Measurements from ENCODE around the gene NET1.
"Not testable (repeated sequence)": the region's sequence is repeated elsewhere in the genome, so short reads cannot be mapped to it uniquely, and the experiment has no call there.

Gene NET1

DNA sequence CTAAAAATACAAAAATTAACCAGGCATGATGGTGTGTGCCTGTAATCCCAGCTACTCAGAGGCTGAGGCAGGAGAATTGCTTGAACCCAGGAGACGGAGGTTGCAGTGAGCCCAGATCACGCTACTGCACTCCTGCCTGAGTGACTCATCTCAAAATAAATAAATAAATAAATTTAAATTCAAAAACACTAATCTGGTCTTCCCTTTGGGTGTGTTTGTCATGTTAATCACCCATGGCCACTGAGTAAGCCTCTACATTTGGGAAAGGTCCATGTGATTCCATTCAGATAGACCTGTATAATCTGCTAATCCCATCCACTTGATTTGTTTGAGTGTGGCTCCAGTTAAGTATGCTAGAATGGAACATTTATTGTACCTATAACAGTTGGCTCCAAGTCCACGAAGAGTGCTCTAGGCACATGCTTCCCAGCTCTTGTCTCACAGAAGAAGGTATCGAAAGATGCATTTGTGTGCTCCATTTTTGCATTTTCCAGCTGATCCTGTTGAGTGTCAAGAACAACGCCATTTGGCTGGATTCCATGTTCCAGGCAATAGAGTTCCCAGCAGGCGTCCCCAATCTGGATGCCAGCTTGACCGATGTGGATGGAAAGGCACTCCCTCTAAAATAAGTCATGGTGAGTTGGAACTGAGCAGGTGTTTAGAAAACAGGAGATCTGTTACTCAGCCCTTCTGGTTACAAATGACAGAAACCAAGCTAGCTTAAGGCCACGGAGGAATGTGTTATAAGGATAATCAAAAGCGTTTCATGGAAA, 11.7 kb upstream of the NET1 start:
- DNase-seq: no peak

DNA sequence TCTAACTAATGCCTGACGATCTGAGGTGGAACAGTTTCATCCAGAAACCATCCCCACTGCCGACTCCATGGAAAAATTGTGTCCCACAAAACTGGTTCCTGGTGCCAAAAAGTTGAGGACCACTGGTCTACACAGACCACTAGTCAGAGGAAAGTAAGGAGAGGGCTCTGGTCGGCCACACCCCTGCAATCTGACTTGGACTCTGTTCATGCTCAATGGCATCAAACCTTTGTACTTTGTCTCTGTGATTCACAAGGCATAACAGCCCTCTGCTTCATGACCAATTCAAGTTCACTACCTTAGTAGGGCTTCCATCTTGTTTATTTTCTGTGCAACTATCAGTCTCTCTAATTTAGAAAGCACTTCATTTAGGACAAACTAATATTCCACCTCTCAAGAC, 9.6 kb upstream of the NET1 start:
- DNase-seq: no peak

DNA sequence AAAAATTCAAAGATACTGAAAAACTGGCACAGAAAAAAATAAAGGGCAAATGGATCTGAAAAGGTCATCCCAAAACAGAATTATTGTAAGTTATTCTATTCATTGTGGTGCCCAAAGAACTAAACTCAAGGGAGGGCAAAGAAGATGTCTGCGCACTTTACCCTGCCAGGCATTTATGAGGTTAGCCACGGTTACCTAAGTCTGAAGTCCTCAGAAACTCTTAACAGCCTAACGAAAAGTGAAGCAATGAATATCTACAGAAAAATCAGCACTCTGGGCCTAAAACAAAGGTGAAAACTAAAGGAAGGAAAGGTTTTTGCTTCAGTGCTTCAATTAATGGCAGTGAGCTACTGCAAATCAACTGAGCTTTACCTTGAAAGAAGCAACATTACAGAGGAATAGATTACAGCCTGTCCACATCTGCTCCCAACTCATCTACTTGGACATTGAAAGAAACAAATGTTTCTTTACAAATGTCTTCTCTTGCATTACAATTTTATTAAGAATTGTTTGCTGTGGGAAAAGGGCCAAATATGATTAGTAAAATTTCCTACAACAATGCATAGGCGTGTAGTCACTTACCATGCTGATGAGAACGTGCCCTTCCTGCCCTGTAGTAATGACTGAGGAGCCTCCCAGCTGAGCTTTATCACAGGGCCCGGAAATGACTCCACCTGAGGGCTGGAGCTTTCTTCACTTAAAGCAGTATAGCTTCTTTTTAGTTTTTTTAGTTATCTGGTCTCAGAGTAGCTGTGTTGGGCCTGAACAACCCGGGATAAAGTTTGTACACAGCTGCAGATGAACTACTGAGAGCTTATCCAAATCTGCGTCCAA, 7.9 kb upstream of the NET1 start, which contains the start of gene TUBAL3:
TSS of gene TUBAL3 (minus strand) at position 621 of the 834 bp plus-strand sequence. CDS start at position 585, 36 bp downstream.
- no peak for DNase-seq

DNA sequence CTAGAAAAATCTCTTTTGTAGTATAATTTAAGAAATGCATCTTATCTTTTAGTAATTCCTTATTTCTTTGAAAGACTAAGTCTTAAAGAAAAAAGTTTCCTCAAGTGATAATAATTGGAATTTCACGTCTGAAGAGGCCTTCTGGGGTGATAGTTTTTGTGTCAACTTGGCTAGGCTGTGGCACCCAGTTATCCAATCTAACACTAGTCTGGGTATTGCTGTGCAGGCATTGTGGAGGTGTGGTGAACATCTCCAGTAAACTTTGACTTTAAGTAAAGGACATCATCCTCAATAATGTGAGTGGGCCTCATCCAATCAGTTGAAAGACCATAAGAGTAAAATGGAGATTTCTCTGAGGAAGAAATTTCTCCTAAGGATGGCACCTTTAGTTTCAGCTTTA, 5.4 kb upstream of the NET1 start:
- DNase-seq: no peak

DNA sequence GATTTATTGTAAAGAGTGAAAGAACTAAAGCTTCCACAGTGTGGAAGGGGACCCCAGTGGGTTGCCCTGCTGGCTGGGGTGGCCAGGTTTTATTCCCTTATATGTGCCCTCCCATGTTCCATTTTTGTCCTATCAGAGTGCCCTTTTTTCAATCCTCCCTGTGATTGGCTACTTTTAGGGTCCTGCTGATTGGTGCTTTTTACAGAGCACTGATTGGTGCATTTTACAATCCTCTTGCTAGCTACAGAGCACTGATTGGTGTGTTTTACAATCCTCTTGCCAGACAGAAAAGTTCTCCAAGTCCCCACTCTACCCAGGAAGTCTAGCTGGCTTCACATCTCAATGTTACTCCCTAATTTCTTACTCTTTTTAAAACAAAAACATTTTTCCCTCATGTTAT, 1.6 kb upstream of the NET1 start:
- not testable (repeated sequence) for DNase-seq

DNA sequence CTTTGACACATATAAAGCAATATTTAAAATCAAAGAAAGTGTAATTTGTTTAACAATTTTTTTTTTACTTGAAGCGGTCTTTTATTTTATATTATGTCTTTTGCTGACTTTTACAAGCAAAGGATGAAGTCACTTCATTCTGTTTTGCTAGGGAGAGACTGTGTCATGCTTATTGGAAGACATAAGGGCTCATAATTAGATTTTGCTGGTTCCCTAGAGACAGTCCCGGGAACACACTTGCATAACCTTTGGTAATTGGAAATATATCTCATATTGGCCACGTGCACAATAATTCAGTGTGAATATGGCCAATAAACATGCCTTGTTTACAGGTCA, 448 bp upstream of the NET1 start:
- no peak for DNase-seq

DNA sequence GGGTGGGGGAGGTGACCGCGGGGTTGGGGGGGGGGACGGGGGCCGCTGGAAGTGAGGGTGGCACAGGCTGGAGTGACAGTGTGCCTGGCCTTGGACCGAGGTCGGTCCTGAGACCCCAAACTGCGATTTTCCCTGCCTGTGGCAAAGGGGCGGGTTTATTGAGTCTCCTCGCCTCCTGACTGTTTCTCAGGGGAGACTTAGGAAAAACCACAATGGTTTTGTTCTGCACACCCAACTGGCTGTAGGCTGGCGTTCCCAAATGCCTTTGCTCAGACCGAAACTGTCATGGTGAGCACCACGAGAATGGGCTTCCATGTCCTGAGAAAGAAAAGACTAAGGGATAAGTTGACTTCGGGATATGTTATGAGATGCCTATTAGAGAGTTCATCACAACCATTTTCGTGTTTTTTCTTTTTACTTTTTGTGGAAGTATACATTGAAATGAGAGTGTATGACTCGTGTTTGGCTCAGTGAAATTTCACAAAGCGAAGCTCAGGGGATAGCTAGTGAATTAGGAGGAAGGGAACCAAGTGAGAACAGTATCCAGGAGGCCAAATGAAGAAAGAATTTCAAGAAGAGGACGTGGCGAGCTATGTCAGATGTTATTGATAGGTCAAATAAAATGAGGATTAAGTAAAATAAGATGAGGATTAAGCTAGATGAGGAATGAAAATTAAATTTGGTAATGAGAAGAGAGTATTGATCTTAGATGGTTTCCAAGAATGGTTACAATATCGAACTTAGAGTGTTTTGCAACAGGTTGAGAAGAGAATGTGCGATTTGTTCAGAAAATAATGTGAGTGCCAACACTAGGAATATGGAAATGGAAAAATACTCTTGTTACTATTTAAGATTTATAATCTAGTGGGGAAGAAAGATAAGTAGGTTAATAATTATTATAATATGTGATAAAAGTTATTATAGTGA, 918 bp downstream of the NET1 start:
- DNase-seq: no peak

DNA sequence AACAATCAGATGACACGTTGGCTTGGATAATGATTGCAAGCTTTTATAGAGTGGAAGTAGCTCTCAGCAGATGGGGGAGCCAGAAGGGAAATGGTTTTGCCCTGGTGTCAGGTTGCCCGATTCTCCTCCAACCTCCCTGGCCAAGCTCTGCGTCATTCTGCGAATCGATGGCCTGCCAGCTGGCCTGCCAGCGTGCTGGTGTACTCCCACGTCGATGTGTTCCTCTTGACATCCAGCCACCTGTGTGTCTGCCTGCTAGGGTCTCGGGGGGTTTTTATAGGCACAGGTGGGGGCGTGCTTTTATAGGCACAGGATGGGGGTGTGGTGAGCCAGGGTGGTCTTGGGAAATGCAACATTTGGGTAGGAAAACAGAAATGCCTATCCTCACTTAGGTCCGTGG, 4.6 kb downstream of the NET1 start:
- DNase-seq: no peak

DNA sequence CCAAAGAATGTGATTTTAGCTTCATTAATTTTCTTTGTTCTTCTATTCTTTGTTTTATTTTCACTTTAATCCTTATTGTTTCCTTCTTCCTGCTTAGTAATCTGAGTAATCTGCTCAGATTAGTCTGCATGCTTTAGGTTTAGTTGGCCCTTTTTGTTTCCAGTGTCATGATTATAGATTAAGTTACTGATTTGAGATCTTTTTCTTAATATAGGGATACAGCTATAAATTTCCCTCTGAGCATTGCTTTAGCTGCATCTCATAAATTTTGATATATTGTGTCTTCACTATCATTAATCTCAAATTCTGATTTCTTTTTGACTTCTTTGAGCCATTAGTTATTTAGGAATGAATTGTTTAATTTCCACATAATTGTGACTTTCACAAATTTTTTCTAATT, 6.2 kb downstream of the NET1 start:
- no peak for DNase-seq

DNA sequence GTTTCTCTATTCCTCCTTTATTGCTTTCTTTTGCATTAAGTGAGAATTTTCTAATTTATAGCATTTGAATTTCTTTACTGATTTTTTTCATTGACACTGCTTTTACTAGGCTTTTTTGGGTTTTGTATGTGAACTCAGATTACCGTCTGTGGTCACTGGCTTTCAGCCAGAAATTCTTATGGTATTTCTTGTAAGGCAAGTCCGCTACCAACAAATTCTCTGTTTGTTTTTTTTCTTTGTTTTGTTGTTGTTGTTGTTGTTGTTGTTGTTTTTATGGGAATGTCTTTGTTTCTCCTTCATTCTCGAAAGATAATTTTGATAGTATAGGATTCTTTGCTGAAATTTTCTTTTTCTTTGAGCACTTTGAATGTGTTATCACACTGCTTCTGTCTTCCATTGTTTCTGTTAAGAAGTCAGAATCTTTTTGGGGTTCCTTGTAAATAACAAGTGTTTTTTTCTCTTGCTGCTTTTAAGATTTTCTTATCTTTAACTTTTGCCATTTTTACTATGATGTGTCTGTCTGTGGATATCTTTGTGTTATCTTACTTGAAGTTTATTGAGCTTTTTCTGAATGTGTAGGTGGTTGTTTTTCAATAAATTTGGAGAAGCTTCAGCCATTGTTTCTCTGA, 7.2 kb downstream of the NET1 start:
- no peak for DNase-seq

DNA sequence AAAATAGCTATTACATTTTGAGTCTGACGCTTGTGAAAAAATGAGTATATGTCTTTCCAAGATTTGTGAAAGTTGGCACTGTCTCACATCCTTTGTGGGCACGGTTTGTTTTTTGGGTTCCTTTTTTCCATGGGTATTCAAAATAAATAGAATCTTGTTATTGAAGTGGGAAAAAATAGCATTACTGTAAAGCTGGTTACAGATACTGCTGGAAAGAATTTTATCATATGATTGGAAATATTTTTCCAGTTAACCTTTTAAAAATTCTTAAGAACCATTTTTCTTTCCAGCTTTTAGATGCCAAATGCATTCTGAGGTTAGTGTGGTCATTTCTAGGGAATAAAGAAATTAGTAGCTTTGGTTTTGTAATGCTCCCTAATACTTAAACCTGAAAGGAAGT, 11.4 kb downstream of the NET1 start:
- DNase-seq: no peak

DNA sequence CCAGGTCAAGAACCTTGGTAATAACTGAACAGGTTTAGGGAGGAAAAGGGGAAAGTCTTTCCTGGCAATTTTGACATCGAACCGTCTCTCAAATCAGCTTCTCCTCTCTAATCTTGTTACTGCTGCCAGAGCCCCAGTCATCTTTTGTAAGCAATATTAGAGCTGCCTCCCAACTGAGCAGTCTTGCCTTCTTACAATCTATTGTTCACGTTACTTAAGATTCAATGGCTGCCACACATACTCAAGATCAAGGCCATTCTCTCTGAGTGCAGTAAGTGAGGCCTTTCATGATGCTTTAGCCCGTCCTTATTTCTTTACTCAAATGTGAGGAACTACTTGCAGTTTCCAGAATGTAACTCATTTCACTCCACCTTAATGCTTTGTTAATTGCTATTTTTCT, 12.4 kb downstream of the NET1 start:
- no peak for DNase-seq

DNA sequence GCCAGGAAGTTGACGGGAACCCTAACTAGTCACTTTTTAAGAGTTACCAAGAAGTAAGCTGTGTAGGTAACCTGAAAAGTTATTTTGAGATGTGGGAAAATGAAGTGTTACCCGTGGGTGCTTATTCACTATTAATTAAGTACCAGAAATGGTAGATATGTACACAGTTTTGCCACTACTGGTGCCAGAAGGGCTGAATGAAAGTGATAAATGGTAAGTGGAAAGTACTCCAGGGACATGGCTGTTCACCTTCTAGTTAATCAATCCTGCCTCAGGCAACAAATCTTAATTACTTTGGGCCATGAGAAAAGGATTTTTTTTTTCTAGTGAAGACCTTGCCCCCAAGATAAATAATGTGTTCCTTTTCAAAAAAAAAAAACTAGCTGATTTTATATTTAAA, 15.8 kb downstream of the NET1 start:
- no peak for DNase-seq

DNA sequence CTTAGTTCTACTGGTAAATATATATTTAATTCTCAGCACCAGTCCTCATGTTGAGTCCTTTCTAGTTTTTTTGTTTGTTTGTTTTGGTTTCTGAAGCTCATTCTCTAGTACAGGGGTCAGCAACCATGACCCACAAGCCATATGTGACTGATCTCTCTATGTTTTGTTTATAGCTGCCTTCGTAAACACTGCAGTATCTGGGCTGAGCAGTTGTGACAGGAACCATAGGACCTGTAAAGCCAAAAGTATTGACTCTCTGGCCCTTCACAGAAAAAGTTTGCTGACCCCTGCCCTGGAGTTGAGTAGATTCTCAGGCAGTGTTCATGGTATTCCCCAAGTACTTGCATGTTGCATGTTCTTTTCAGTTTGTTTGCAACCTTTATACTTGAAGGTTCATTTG, 20.8 kb downstream of the NET1 start:
- DNase-seq: no peak

DNA sequence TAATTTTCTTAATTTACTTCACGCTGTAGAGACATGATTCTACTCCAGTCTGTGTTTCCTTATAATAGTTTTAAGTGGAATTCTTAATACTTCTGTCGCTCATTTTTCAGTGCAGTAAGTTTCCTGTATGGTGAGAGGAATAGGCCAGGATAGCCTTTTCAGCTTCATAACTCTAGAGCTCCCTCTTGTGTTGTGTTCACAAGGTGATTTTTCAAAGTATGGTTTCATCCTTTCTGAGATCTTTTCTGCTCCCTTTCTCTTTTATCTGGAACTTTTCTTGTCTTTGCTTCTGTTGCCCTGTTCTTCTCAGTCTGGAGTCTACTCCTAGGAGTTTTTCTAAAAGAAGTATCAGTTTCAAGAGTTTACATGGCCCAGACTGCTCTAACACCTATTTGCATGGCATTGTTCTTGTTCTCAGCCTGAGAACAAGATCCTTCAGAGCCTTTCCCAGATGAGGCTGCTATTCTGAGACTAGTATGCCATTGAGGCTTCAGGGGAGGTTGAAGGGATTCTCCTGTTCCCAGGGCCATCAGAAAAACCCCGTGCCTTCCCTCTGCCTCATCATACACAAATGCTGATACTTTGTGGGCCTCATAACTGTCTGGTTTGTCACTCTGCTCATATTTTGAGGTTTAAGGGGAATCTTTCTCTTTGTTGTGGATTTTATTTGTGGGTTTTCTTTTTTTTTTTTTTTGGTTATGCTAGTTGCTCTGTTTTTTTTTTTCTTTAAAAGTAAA, 21.8 kb downstream of the NET1 start:
- DNase-seq: no peak

DNA sequence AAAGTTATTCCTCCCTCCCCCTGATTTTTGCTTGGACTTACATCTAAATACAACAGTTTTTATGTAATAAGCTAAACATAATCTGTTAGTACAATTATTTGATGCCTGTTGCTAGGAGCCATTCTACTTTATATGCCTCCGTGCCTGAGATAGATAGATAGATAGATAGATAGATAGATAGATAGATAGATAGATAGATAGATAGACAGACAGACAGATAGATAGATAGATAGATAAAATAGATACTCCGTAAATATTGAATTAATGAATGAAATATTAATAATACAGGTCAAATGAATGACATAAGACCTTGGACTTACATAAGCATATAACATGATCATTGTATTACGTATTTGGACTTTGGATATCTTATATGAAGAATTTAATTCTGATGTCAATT, 23.0 kb downstream of the NET1 start:
- no peak for DNase-seq

DNA sequence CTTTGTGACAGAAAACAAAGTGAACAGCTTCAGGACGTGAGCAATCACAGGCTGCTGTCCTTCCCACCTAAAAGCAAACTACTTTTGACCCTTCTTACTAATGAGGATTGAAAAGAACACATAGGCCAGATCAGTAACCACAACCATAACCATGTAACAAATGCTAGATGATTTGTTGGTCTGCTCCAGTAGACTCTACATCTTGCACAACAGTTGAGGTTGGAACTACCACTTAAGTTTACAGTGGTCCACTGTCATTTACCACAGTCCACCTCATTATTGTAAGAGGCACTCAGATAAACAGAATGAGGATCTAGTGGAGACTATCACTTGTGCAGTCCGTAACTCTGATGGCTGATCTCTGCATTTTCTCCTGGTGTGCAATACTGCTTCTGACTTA, 27.8 kb downstream of the NET1 start:
- no peak for DNase-seq

DNA sequence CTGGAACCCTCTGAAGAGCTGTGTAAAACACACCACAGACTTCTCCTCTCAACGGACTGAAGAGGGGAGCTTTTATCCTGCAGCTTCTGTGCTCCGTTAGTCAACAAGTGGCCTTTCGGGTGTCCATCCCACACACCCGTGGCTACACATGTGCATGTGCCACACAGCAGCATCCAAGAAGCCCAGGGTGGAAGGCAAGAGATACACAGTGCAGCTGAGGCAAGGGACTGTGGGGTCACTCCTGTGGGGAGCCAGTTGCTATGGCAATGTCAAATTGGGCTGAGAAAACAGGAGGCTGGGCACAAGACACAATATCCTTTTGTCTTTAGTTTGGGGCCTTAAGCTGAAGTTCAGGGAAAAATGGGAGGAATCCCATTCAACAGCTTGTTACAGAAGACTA, 28.7 kb downstream of the NET1 start:
- no peak for DNase-seq

DNA sequence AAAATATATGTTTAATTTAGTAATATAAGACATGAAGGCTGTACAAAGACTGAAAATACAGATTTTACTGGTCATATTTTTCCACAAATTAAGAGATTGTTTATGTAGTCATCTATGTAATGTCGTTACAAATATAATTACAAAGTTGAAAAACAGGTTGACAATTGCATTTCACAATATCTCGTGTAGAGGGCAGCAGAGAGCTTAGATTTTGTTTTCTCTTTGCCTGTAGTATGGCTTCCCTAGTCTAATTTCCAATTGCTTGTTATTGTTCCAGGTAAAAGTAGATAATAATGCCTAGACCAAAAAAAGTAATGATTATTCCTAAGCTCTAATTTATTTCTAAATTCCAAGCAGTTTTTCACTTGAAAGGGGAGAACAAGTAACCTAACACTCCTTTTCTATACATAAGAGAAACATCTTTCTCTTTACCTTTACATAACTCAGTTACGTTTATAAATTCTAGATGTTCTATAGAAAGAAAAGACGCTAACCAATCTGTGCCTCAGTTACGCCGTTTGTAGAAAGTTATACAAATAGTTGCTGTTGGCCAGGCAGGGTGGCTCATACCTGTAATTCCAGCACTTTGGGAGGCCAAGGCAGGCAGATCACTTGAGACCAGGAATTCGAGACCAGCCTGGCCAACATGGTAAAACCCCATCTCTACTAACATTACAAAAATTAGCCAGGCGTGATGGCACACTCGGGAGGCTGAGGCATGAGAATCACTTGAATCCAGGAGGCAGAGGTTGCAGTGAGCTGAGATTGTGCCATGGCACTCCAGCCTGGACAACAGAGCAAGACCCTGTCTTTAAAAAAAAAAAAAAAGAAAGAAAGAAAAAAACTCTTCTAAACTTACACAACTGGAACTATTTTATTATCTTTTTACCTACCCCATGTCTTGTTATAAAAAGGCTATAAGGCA, 30.0 kb downstream of the NET1 start:
- DNase-seq: no peak

DNA sequence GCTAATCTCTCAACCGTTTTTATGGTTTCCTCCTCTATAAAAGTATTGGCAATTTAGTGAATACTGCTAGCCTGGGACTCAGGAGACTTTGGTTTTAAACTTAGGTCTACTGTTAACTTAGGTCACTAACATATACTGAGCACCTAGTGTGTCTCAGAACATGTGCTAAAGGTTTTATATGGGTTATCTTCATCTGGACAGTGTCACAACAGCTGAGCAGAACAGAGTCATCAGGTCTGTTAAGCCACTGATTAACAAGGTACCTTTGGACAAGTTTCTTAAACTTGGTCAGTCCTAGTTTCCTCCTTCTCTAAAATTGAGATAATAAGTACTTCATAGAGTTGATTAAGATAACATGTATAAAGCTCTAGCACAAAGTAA, 30.6 kb downstream of the NET1 start:
- no peak for DNase-seq

DNA sequence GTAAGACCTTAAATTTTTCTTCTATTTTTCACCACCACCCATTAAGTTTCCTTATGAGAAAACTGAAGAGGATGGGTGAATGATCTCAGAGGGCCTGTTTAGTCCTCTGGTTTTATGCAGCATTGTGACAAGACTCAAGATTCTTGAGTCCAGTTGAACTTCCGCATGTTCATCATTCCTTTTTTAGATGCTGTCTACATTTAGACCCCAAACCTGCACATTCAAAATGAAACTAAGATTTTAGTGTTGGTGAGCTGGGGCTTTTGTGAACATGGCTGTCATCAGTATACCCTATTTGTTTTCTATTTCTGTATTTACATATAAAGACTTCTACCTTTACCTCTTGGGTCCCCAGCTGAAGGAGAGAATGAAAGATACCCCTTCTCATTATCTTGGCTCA, 31.1 kb downstream of the NET1 start:
- DNase-seq: no peak

Data from activated CD8-positive, alpha-beta memory T cell treated with anti-CD3 and anti-CD28 coated beads for 24 hours (primary cell).